Mesothelial cell of epicardium (in vitro differentiated cells): ENCODE measurements around the gene C12orf75. TPM values are rescaled to one million over a fixed set of nuclear protein-coding genes. Genes with fewer than 3 reads are reported as not detected.

ENCODE experiments used
- DNase-seq, 2 experiments: peaks; one replicate each; pipeline ENCODE4 v3.0.0; 2021; ENCODE audit warnings: low spot score in 2 of 2; ENCODE audit not compliant: unreplicated experiment in 2 of 2
- H3K27ac Mint-ChIP-seq: 2 replicates; pipeline ENCODE4 v1.8.0; 2021; ENCODE audit warnings: mixed read lengths
- H3K27me3 Mint-ChIP-seq: 2 replicates; pipeline ENCODE4 v1.8.0; 2021; ENCODE audit warnings: low read depth, mixed read lengths
- H3K36me3 Mint-ChIP-seq: 2 replicates; pipeline ENCODE4 v1.8.0; 2021; ENCODE audit warnings: mixed read lengths
- H3K4me1 Mint-ChIP-seq: 2 replicates; pipeline ENCODE4 v1.8.0; 2021; ENCODE audit warnings: mixed read lengths
- H3K4me3 Mint-ChIP-seq: 2 replicates; pipeline ENCODE4 v1.8.0; 2021; ENCODE audit warnings: mild to moderate bottlenecking, moderate library complexity, mixed read lengths
- H3K9me3 Mint-ChIP-seq: 2 replicates; pipeline ENCODE4 v1.8.0; 2021; ENCODE audit warnings: mixed read lengths
- total RNA-seq: library from RNA; stranded (reverse); gene quantifications from 3 replicates; pipeline ENCODE4 v1.2.1, GENCODE V29; 2021
- TF ChIP-seq, protein P1 (sequence below): fragments of 200-600 bp; sonication (generic); IDR thresholded peaks from one replicate; pipeline ENCODE4 v1.5.0; 2021; ENCODE audit warnings: antibody characterized with exemption; ENCODE audit not compliant: unreplicated experiment

C12orf75 gene
- total RNA-seq, 1 donor from 2014 or later = 15.6 TPM

GRCh38 chr12:105317942-105318621 is 12.4 kb upstream of the C12orf75 start:
- TF ChIP-seq, protein P1, sequence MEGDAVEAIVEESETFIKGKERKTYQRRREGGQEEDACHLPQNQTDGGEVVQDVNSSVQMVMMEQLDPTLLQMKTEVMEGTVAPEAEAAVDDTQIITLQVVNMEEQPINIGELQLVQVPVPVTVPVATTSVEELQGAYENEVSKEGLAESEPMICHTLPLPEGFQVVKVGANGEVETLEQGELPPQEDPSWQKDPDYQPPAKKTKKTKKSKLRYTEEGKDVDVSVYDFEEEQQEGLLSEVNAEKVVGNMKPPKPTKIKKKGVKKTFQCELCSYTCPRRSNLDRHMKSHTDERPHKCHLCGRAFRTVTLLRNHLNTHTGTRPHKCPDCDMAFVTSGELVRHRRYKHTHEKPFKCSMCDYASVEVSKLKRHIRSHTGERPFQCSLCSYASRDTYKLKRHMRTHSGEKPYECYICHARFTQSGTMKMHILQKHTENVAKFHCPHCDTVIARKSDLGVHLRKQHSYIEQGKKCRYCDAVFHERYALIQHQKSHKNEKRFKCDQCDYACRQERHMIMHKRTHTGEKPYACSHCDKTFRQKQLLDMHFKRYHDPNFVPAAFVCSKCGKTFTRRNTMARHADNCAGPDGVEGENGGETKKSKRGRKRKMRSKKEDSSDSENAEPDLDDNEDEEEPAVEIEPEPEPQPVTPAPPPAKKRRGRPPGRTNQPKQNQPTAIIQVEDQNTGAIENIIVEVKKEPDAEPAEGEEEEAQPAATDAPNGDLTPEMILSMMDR = no peak
- peaks cover 1% of the 10 kb centered on the region for H3K36me3 Mint-ChIP-seq
- peaks cover 15% of the 10 kb centered on the region for H3K4me1 Mint-ChIP-seq
- DNase-seq = no peak
- no peaks in the 10 kb centered on the region for H3K27me3 Mint-ChIP-seq
- no peak overlapping the region for H3K4me3 Mint-ChIP-seq
- peak overlapping the region; percentile 63 for H3K27ac Mint-ChIP-seq
- H3K9me3 Mint-ChIP-seq = peaks cover 13% of the 10 kb centered on the region

GRCh38 chr12:105318651-105319483 is 11.6 kb upstream of the C12orf75 start:
- H3K4me1 Mint-ChIP-seq = peaks cover 15% of the 10 kb centered on the region

DNA sequence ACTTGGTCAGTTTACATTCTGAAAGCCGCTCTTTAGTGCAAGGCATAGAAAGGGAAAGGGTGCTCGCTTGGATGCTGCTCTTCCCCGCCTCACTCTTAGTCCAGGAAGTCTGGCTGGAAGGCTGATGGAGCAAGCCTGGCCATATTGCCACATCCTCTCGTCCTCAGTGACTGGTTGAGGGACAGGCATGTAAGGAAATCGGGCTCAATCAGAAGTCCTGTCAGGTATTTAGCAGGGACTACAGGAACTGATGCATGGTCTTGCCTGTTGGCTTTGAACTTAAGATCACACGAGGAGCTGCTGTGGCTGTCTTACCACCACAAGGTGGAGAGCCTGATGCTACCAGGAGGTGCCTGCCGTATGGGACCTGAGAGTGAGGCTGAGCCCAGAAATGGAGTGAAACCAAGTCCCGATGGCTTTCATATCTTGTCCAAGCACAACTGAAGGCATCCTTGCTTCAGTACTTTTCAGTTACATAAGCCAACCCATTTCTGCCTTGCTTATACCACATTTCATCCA is 10.7 kb upstream of the C12orf75 start:
- no peaks in the 10 kb centered on the region for H3K36me3 Mint-ChIP-seq
- DNase-seq = no peak
- peaks cover 15% of the 10 kb centered on the region for H3K4me1 Mint-ChIP-seq
- H3K27me3 Mint-ChIP-seq = no peaks in the 10 kb centered on the region
- H3K4me3 Mint-ChIP-seq = no peak overlapping the region
- TF ChIP-seq, protein P1 = no peak
- H3K27ac Mint-ChIP-seq = no peak overlapping the region
- H3K9me3 Mint-ChIP-seq = no peaks in the 10 kb centered on the region

More at GRCh38 chr12:105318651-105319483, 11.6 kb upstream of the C12orf75 start:
- H3K4me3 Mint-ChIP-seq = no peak overlapping the region
- H3K9me3 Mint-ChIP-seq = peaks cover 5% of the 10 kb centered on the region
- H3K36me3 Mint-ChIP-seq = no peaks in the 10 kb centered on the region
- H3K27ac Mint-ChIP-seq = peak overlapping the region; percentile 28
- TF ChIP-seq, protein P1 = no peak
- no peak for DNase-seq
- no peaks in the 10 kb centered on the region for H3K27me3 Mint-ChIP-seq

GRCh38 chr12:105321125-105321524 is 9.4 kb upstream of the C12orf75 start:
- TF ChIP-seq, protein P1 = no peak
- Mint-ChIP-seq H3K27ac (no peak overlapping the region), H3K4me1 (peaks cover 15% of the 10 kb centered on the region), H3K27me3 (no peaks in the 10 kb centered on the region), H3K4me3 (no peak overlapping the region), H3K9me3 (no peaks in the 10 kb centered on the region), H3K36me3 (no peaks in the 10 kb centered on the region)
- DNase-seq = no peak

DNA sequence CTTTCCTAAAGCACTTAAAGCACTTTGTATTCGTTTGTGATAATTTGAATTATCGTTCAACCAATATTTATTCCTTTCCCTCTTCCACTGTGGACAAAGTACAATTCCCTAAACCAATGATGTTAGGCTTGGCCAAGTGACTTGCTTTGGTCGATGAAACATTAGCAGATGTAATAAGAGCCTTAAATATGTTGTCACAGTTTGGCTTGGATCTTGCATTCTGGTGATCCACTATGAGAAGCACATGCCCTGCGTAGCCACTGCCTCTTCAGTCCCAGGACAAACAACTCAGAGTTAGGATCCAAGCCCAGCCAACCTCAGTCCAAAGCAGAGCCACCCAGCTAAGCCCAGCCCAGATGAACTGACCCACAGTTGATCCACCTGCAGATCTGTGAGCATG is 8.4 kb upstream of the C12orf75 start:
- Mint-ChIP-seq H3K9me3 (no peaks in the 10 kb centered on the region), H3K4me1 (peaks cover 12% of the 10 kb centered on the region), H3K27me3 (no peaks in the 10 kb centered on the region), H3K4me3 (no peak overlapping the region), H3K36me3 (no peaks in the 10 kb centered on the region), H3K27ac (no peak overlapping the region)
- no peak for DNase-seq
- TF ChIP-seq, protein P1 = no peak
